Kidney epithelial cell (primary cell): ENCODE measurements around the gene RNF13. TPM values are rescaled to one million over a fixed set of nuclear protein-coding genes. Genes with fewer than 3 reads are reported as not detected.

Experiments
- DNase-seq: peaks from one replicate; pipeline ENCODE4 v3.0.0-alpha.2; 2010; ENCODE audit warnings: low read depth
- H3K27me3 ChIP-seq: 2 replicates; pipeline ENCODE4 v1.6.0; 2011; ENCODE audit warnings: low read length; ENCODE audit not compliant: control insufficient read depth, insufficient read depth
- H3K36me3 ChIP-seq: 2 replicates; pipeline ENCODE4 v1.5.1; 2011; ENCODE audit warnings: low read length; ENCODE audit not compliant: control insufficient read depth, insufficient read depth
- H3K4me3 ChIP-seq: 2 replicates; pipeline ENCODE4 v1.5.1; 2011; ENCODE audit warnings: low read depth, mild to moderate bottlenecking, control low read depth, low read length
- total RNA-seq: library from RNA; depleted of rRNA; stranded (reverse); fragments of >200 nt; gene quantifications from 2 replicates; pipeline ENCODE4 v1.2.3, GENCODE V29; 2015
- TF ChIP-seq, protein P1 (sequence below): IDR thresholded peaks from 2 replicates; pipeline ENCODE4 v1.5.1; 2011; ENCODE audit warnings: mild to moderate bottlenecking, moderate library complexity, low read length, control low read depth, inconsistent platforms; ENCODE audit not compliant: insufficient read depth, poor library complexity, severe bottlenecking

Gene RNF13
- total RNA-seq, 1 donor from 2014 or later: 43.4 TPM

GRCh38 chr3:149998946-149999345 lies 185.9 kb downstream of the RNF13 start:
- Histone ChIP-seq H3K4me3 (no peak overlapping the region), H3K36me3 (no peaks in the 10 kb centered on the region), H3K27me3 (no peaks in the 10 kb centered on the region)
- TF ChIP-seq, protein P1, sequence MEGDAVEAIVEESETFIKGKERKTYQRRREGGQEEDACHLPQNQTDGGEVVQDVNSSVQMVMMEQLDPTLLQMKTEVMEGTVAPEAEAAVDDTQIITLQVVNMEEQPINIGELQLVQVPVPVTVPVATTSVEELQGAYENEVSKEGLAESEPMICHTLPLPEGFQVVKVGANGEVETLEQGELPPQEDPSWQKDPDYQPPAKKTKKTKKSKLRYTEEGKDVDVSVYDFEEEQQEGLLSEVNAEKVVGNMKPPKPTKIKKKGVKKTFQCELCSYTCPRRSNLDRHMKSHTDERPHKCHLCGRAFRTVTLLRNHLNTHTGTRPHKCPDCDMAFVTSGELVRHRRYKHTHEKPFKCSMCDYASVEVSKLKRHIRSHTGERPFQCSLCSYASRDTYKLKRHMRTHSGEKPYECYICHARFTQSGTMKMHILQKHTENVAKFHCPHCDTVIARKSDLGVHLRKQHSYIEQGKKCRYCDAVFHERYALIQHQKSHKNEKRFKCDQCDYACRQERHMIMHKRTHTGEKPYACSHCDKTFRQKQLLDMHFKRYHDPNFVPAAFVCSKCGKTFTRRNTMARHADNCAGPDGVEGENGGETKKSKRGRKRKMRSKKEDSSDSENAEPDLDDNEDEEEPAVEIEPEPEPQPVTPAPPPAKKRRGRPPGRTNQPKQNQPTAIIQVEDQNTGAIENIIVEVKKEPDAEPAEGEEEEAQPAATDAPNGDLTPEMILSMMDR: no peak
- DNase-seq: no peak

DNA sequence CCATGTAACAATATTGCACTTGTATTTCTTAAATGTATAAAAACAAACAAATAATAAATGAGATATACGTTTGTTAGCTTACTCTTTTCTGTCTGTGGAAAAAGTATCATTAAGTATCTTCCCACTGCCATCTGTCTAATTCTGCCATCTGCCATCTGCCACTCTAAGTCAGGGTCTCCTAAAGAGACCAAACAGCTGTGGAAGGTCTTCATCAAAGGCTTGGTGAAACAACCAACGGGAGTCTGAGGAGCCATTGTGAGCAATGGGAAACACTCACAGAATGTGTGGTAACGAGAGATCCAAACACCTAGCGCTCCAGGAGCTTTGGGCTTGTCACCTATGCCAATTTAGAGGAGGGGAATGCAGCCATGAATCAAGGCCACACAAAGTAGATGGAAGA lies 186.4 kb downstream of the RNF13 start:
- TF ChIP-seq, protein P1: no peak
- no peak overlapping the region for H3K4me3 ChIP-seq
- H3K36me3 ChIP-seq: no peaks in the 10 kb centered on the region
- H3K27me3 ChIP-seq: no peaks in the 10 kb centered on the region
- DNase-seq: no peak

DNA sequence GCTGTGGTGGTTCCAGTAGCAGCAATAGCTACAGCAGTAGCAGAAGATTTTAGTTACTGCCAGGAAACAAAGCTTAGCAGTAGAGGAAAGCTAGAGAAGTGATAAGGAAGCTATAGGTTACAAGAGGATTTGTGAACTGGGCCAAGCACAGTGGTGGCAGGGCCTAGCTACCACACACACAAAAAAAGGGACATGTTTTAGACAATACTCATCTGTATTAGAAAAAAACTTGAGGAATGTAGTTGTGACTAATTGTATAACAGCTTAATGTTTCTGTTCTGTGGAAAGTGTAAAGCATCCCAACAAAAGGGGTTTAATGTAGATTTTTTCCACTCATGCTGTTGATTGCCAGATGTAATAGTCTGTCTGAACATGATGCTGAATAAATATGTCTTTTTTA lies 187.6 kb downstream of the RNF13 start:
- no peak for DNase-seq
- H3K4me3 ChIP-seq: no peak overlapping the region
- no peaks in the 10 kb centered on the region for H3K27me3 ChIP-seq
- H3K36me3 ChIP-seq: no peaks in the 10 kb centered on the region
- TF ChIP-seq, protein P1: no peak

DNA sequence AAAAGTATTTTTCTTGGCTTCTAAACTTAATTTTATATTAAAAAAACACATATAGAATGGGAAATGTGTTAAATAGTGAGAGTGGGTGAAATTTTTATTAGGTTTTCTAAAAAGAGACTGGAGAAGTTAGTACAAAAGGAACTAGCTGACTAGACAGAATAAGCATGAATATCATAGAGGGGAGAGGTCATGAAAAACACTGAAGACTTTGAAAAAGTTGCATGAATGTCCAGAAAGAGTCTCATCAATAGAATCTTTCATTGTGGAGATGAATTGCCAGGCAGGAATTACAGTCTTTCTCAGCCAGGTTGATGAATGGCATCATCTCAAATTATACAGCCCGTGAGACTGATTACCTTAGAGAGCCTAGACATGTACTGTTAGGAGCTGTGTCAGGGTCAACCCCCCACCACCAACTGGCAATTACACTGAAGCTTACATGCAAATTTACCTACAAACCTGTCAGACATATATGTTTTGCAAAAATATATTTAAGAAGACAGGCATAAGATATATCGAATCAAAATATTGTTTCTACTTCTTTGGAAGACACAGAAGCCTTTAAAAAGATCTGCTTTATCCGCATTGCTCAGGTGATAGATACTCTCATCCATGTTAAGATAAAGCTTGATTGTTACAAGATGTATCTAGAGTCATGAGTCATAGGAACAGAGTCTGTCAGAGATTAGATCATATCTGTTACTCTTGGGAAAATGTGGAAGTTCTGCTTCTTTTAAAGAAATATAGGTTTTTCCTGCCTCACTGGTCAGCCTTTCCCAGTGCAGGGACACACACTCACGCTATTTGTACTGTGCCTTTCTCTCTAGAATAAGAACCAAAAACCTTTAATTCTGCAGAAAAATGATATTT lies 192.5 kb downstream of the RNF13 start:
- H3K36me3 ChIP-seq: no peaks in the 10 kb centered on the region
- no peaks in the 10 kb centered on the region for H3K27me3 ChIP-seq
- TF ChIP-seq, protein P1: no peak
- DNase-seq: peak; percentile 16
- no peak overlapping the region for H3K4me3 ChIP-seq

- no peak for DNase-seq
- Histone ChIP-seq H3K4me3 (no peak overlapping the region), H3K27me3 (no peaks in the 10 kb centered on the region), H3K36me3 (no peaks in the 10 kb centered on the region)
- TF ChIP-seq, protein P1: no peak
Measured at GRCh38 chr3:150006794-150007193, 193.8 kb downstream of the RNF13 start.

Other genes with a start within 250 kb of the RNF13 start
- gene WWTR1, start 155.2 kb upstream of the RNF13 start, total RNA-seq: 42.1 and 50.4 TPM in 2 replicates
- 31.9 and 44.4 TPM in 2 replicates for gene COMMD2, start 60.7 kb upstream of the RNF13 start, total RNA-seq
- gene ANKUB1, start 20.7 kb upstream of the RNF13 start, total RNA-seq: not detected in 2 replicates
- gene PFN2, start 157.7 kb downstream of the RNF13 start, total RNA-seq: 97.1 and 98.0 TPM in 2 replicates